Liver (tissue), 9 donors: ENCODE data around the gene DDHD1. TPM values are rescaled to one million over a fixed set of nuclear protein-coding genes. Genes with fewer than 3 reads are reported as not detected.

Experiments
- DNase-seq: peaks from one replicate; pipeline ENCODE4 v3.0.0-alpha.2; 2017; ENCODE audit warnings: low spot score
- H3K27ac ChIP-seq, 2 donors: one replicate each; pipeline ENCODE4 v1.7.0; 2013; ENCODE audit warnings: inconsistent platforms in 2 of 2, low read length in 2 of 2, control low read depth in 1 of 2, low read depth in 1 of 2, mild to moderate bottlenecking in 1 of 2
- H3K27me3 ChIP-seq, 4 donors: one replicate each; pipeline versions ENCODE4 v1.6.1 to v1.7.0; 2013; ENCODE audit warnings: low read length in 3 of 4, inconsistent platforms in 1 of 4, mild to moderate bottlenecking in 1 of 4, moderate library complexity in 1 of 4; ENCODE audit not compliant: control insufficient read depth in 4 of 4, insufficient read depth in 4 of 4
- H3K36me3 ChIP-seq, 4 donors: one replicate each; pipeline versions ENCODE4 v1.6.1 to v1.7.0; 2013; ENCODE audit warnings: low read length in 3 of 4, mild to moderate bottlenecking in 3 of 4, low read depth in 1 of 4, moderate library complexity in 1 of 4; ENCODE audit not compliant: control insufficient read depth in 4 of 4, insufficient read depth in 3 of 4
- H3K4me1 ChIP-seq, 4 donors: one replicate each; pipeline versions ENCODE4 v1.6.1 to v1.7.0; 2013; ENCODE audit warnings: low read length in 3 of 4, mild to moderate bottlenecking in 3 of 4, moderate library complexity in 1 of 4; ENCODE audit not compliant: control insufficient read depth in 4 of 4, insufficient read depth in 4 of 4
- H3K4me3 ChIP-seq, 3 donors: one replicate each; pipeline versions ENCODE4 v1.6.1 to v1.7.0; 2013; ENCODE audit warnings: low read length in 3 of 3, control low read depth in 1 of 3, low read depth in 1 of 3, mild to moderate bottlenecking in 1 of 3
- H3K9ac ChIP-seq, 2 donors: one replicate each; pipeline ENCODE4 v1.7.0; 2013; ENCODE audit warnings: low read length in 2 of 2, mild to moderate bottlenecking in 2 of 2, moderate library complexity in 2 of 2, control low read depth in 1 of 2, low read depth in 1 of 2
- H3K9me3 ChIP-seq, 4 donors: one replicate each; pipeline versions ENCODE4 v1.6.1 to v1.7.0; 2013; ENCODE audit warnings: low read length in 3 of 4; ENCODE audit not compliant: control insufficient read depth in 4 of 4
- EGR1 ChIP-seq, 2 donors: IDR thresholded peaks; 2 replicates each; pipeline ENCODE4 v1.6.1; 2016 to 2018; ENCODE audit warnings: antibody characterized with exemption in 2 of 2, low read depth in 2 of 2
- FOXA1 ChIP-seq: IDR thresholded peaks from 2 replicates; pipeline ENCODE4 v1.6.1; 2016; ENCODE audit warnings: antibody characterized with exemption
- FOXA2 ChIP-seq: IDR thresholded peaks from 2 replicates; pipeline ENCODE4 v1.6.1; 2016; ENCODE audit warnings: antibody characterized with exemption
- GABPA ChIP-seq, 2 donors: IDR thresholded peaks in 1 of 2; conservative IDR thresholded peaks in 1 of 2; 2 replicates each; pipeline ENCODE4 v1.6.1; 2016; ENCODE audit warnings: antibody characterized with exemption in 2 of 2, mild to moderate bottlenecking in 1 of 2, moderate library complexity in 1 of 2
- HNF4A ChIP-seq, 2 donors: conservative IDR thresholded peaks; 2 replicates each; pipeline ENCODE4 v1.6.1; 2016; ENCODE audit warnings: antibody characterized with exemption in 2 of 2, mild to moderate bottlenecking in 2 of 2
- HNF4G ChIP-seq: IDR thresholded peaks from 2 replicates; pipeline ENCODE4 v1.6.1; 2016; ENCODE audit warnings: antibody characterized with exemption
- JUND ChIP-seq, 2 donors: IDR thresholded peaks; 2 replicates each; pipeline ENCODE4 v1.6.1; 2016; ENCODE audit warnings: antibody characterized with exemption in 2 of 2
- NR2F2 ChIP-seq: IDR thresholded peaks from 2 replicates; pipeline ENCODE4 v1.6.1; 2016; ENCODE audit warnings: antibody characterized with exemption
- RAD21 ChIP-seq, 2 donors: IDR thresholded peaks; 2 replicates each; pipeline ENCODE4 v1.6.1; 2016; ENCODE audit warnings: antibody characterized with exemption in 2 of 2, mild to moderate bottlenecking in 2 of 2
- RXRA ChIP-seq, 2 donors: IDR thresholded peaks; 2 replicates each; pipeline ENCODE4 v1.6.1; 2017 to 2018; ENCODE audit warnings: antibody characterized with exemption in 2 of 2, mild to moderate bottlenecking in 1 of 2
- SP1 ChIP-seq: IDR thresholded peaks from 2 replicates; pipeline ENCODE4 v1.6.1; 2018; ENCODE audit warnings: antibody characterized with exemption, mild to moderate bottlenecking
- TAF1 ChIP-seq: conservative IDR thresholded peaks from 2 replicates; pipeline ENCODE4 v1.6.1; 2016; ENCODE audit warnings: antibody characterized with exemption, mild to moderate bottlenecking
- YY1 ChIP-seq: IDR thresholded peaks from 2 replicates; pipeline ENCODE4 v1.6.1; 2016; ENCODE audit warnings: antibody characterized with exemption, mild to moderate bottlenecking
- WGBS: extraction: QIAGEN DNeasy Blood & Tissue Kit; methylation state at CpG from one replicate; pipeline ENCODE4 v1.1.7; 2013; 5-methylcytosine and 5-hydroxymethylcytosine counted together
- polyA plus RNA-seq, 2 donors: library from polyadenylated mRNA; stranded (reverse) in 1 of 2; unstranded in 1 of 2; fragments of 200-250 nt in 1 of 2; fragments of >200 nt in 1 of 2; fragmentation: Nextera tagmentation in 1 of 2; extraction: Ambion mirVana in 1 of 2; gene quantifications; one replicate each; pipeline versions ENCODE4 v1.2.1 to v1.2.3, GENCODE V29; 2013 to 2015
- total RNA-seq, 2 donors: library from RNA; depleted of rRNA; stranded (reverse); fragments of >200 nt; gene quantifications; one replicate each; pipeline ENCODE4 v1.2.3, GENCODE V29; 2014
- TF ChIP-seq, protein P1 (sequence below): fragments of 150-350 bp; IDR thresholded peaks from 2 replicates; pipeline ENCODE4 v1.5.1; 2017; ENCODE audit warnings: improper control_type of control experiment, low read depth, low read length; ENCODE audit not compliant: missing input control
- TF ChIP-seq, protein P2 (sequence below): IDR thresholded peaks from 2 replicates; pipeline ENCODE4 v1.6.1; 2016; ENCODE audit warnings: antibody characterized with exemption
- TF ChIP-seq, protein P3 (sequence below): IDR thresholded peaks from 2 replicates; pipeline ENCODE4 v1.6.1; 2016; ENCODE audit warnings: antibody characterized with exemption
- TF ChIP-seq, protein P4 (sequence below): IDR thresholded peaks from 2 replicates; pipeline ENCODE4 v1.6.1; 2016; ENCODE audit warnings: antibody characterized with exemption, mild to moderate bottlenecking
- TF ChIP-seq, protein P5 (sequence below): IDR thresholded peaks from 2 replicates; pipeline ENCODE4 v1.6.1; 2016; ENCODE audit warnings: antibody characterized with exemption
- donor health status: healthy.
- donor health status: healthy.
- donor health status: healthy.
- donor health status: healthy.
- donor health status: healthy.

Gene DDHD1
- total and polyA plus RNA-seq, 4 donors = 1.3 to 14.3 (median 5.2) TPM

DNA sequence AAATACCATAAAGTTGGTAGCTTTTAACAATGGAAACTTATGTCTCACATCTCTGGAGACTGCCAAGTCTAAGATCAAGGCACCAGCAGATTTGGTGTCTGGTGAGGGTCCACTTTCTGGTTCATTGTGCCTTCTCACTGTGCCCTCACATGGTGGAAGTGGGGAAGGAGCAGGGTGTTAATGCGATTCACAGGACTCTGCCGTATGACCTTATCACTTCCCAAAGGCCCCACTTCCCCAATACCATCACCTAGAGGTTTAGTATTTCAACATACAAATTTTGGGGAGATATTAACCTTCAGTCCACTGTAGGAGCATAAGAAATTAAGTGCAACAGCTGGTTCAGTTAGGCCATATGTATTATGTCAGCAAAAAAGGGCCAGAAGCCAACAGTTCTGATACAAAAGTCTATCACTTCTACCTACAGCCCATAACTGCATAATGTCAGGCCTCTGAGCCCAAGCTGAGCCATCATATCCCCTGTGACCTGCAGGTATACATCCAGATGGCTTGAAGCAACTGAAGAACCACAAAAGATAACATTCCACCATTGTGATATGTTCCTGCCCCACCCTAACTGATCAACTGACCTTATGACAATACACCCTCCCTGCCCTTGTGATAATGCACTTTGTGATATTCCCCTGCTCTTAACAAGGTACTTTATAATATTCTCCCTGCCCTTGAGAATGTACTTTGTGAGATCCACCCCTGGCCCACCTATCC, 24.7 kb downstream of the DDHD1 start:
- Histone ChIP-seq H3K9me3 (no peaks in the 10 kb centered on the region), H3K27ac (no peak overlapping the region), H3K36me3 (no peaks in the 10 kb centered on the region), H3K9ac (no peak overlapping the region), H3K4me3 (no peak overlapping the region), H3K27me3 (no peaks in the 10 kb centered on the region), H3K4me1 (peaks cover 0 to 4% (median 0%) of the 10 kb centered on the region in 4 donors)
- 92% methylated on average over 2 of the region's 2 CpGs for WGBS
- no peak for DNase-seq
- TF ChIP-seq TAF1 (no peak), HNF4A (conservative IDR thresholded peaks at IDR 0.05) (no peak), JUND (IDR thresholded peaks at IDR 0.05) (no peak), YY1 (no peak), HNF4G (no peak), GABPA (IDR thresholded peaks at IDR 0.05 in 1 of 2, conservative IDR thresholded peaks at IDR 0.05 in 1 of 2) (no peak), EGR1 (IDR thresholded peaks at IDR 0.05; ENCODE audit: low read depth in 2 of 2) (no peak), RXRA (IDR thresholded peaks at IDR 0.05) (no peak), RAD21 (IDR thresholded peaks at IDR 0.05) (no peak), NR2F2 (no peak), FOXA1 (no peak), FOXA2 (no peak), SP1 (no peak)
- TF ChIP-seq, protein P1, sequence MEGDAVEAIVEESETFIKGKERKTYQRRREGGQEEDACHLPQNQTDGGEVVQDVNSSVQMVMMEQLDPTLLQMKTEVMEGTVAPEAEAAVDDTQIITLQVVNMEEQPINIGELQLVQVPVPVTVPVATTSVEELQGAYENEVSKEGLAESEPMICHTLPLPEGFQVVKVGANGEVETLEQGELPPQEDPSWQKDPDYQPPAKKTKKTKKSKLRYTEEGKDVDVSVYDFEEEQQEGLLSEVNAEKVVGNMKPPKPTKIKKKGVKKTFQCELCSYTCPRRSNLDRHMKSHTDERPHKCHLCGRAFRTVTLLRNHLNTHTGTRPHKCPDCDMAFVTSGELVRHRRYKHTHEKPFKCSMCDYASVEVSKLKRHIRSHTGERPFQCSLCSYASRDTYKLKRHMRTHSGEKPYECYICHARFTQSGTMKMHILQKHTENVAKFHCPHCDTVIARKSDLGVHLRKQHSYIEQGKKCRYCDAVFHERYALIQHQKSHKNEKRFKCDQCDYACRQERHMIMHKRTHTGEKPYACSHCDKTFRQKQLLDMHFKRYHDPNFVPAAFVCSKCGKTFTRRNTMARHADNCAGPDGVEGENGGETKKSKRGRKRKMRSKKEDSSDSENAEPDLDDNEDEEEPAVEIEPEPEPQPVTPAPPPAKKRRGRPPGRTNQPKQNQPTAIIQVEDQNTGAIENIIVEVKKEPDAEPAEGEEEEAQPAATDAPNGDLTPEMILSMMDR = no peak
- TF ChIP-seq, protein P2, sequence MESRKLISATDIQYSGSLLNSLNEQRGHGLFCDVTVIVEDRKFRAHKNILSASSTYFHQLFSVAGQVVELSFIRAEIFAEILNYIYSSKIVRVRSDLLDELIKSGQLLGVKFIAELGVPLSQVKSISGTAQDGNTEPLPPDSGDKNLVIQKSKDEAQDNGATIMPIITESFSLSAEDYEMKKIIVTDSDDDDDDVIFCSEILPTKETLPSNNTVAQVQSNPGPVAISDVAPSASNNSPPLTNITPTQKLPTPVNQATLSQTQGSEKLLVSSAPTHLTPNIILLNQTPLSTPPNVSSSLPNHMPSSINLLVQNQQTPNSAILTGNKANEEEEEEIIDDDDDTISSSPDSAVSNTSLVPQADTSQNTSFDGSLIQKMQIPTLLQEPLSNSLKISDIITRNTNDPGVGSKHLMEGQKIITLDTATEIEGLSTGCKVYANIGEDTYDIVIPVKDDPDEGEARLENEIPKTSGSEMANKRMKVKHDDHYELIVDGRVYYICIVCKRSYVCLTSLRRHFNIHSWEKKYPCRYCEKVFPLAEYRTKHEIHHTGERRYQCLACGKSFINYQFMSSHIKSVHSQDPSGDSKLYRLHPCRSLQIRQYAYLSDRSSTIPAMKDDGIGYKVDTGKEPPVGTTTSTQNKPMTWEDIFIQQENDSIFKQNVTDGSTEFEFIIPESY = no peak
- TF ChIP-seq, protein P3, sequence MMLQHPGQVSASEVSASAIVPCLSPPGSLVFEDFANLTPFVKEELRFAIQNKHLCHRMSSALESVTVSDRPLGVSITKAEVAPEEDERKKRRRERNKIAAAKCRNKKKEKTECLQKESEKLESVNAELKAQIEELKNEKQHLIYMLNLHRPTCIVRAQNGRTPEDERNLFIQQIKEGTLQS = no peak
- TF ChIP-seq, protein P4, sequence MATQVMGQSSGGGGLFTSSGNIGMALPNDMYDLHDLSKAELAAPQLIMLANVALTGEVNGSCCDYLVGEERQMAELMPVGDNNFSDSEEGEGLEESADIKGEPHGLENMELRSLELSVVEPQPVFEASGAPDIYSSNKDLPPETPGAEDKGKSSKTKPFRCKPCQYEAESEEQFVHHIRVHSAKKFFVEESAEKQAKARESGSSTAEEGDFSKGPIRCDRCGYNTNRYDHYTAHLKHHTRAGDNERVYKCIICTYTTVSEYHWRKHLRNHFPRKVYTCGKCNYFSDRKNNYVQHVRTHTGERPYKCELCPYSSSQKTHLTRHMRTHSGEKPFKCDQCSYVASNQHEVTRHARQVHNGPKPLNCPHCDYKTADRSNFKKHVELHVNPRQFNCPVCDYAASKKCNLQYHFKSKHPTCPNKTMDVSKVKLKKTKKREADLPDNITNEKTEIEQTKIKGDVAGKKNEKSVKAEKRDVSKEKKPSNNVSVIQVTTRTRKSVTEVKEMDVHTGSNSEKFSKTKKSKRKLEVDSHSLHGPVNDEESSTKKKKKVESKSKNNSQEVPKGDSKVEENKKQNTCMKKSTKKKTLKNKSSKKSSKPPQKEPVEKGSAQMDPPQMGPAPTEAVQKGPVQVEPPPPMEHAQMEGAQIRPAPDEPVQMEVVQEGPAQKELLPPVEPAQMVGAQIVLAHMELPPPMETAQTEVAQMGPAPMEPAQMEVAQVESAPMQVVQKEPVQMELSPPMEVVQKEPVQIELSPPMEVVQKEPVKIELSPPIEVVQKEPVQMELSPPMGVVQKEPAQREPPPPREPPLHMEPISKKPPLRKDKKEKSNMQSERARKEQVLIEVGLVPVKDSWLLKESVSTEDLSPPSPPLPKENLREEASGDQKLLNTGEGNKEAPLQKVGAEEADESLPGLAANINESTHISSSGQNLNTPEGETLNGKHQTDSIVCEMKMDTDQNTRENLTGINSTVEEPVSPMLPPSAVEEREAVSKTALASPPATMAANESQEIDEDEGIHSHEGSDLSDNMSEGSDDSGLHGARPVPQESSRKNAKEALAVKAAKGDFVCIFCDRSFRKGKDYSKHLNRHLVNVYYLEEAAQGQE = no peak
- TF ChIP-seq, protein P5, sequence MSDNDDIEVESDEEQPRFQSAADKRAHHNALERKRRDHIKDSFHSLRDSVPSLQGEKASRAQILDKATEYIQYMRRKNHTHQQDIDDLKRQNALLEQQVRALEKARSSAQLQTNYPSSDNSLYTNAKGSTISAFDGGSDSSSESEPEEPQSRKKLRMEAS = no peak
